HG03175 (cell line): ENCODE data around the gene TNFRSF8.
A peak's percentile ranks its signal among the peaks of the same experiment; 100 is the strongest.

Experiments used
- ATAC-seq: cut with Tn5 transposase; IDR thresholded peaks from one replicate; pipeline ENCODE4 v1.9.1; 2021; ENCODE audit warnings: mild to moderate bottlenecking, moderate library complexity; ENCODE audit not compliant: unreplicated experiment

The TNFRSF8 gene

GRCh38 chr1:12140515-12141162, 77.5 kb downstream of the TNFRSF8 start:
- ATAC-seq: no peak

GRCh38 chr1:12141163-12141850, 78.2 kb downstream of the TNFRSF8 start:
- no peak for ATAC-seq

GRCh38 chr1:12142141-12142823, 79.2 kb downstream of the TNFRSF8 start:
- ATAC-seq: no peak

- ATAC-seq: no peak
These were observed 80.0 kb downstream of the TNFRSF8 start for GRCh38 chr1:12142891-12143630.

- no peak for ATAC-seq
These were observed 80.6 kb downstream of the TNFRSF8 start for GRCh38 chr1:12143631-12144155.

- ATAC-seq: no peak
These were observed 81.1 kb downstream of the TNFRSF8 start for GRCh38 chr1:12144236-12144635.

GRCh38 chr1:12144969-12145368, 81.9 kb downstream of the TNFRSF8 start:
- ATAC-seq: no peak

- ATAC-seq: no peak
These were observed 82.7 kb downstream of the TNFRSF8 start for GRCh38 chr1:12145616-12146342.

- no peak for ATAC-seq
These were observed 83.4 kb downstream of the TNFRSF8 start for GRCh38 chr1:12146343-12147112.

GRCh38 chr1:12147201-12147701, 84.1 kb downstream of the TNFRSF8 start:
- ATAC-seq: no peak

- ATAC-seq: no peak
These were observed 85.3 kb downstream of the TNFRSF8 start for GRCh38 chr1:12148160-12148957.

GRCh38 chr1:12148958-12149790, 86.1 kb downstream of the TNFRSF8 start:
- no peak for ATAC-seq

- ATAC-seq: no peak
These were observed 86.7 kb downstream of the TNFRSF8 start for GRCh38 chr1:12149791-12150175.

- ATAC-seq: no peak
These were observed 87.5 kb downstream of the TNFRSF8 start for GRCh38 chr1:12150456-12151200.

GRCh38 chr1:12151465-12151864, 88.4 kb downstream of the TNFRSF8 start:
- no peak for ATAC-seq

- ATAC-seq: peak; percentile 69
These were observed 89.2 kb downstream of the TNFRSF8 start for GRCh38 chr1:12152113-12152891.
